ENCODE measurements around the gene ITSN1.
"Not testable (repeated sequence)": the region's sequence is repeated elsewhere in the genome, so short reads cannot be mapped to it uniquely, and the experiment has no call there.

The ITSN1 gene

DNA sequence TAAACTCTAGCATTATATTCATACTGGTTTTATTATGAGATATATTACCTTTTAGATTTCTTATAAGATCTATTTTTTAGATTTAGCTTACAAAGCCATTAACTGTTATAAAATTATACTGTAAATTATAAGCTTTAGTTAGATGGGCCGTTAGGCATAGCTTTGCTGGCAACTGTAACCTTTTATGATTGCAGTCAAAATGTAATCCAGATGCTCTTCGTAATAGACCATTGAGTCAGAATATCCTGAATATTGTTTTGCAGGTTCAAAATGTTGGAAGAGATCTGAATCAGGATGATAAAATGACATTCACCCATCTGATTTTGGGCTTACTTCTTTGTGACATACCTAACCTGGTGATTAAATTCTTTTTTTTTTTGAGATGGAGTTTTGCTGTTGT is 20.9 kb downstream of the ITSN1 start:
- H3K79me2 ChIP-seq (ENCODE audit: control insufficient read depth, insufficient read depth, low read length, unreplicated experiment), result peaks cover 81% of the 10 kb centered on the region
- no peak overlapping the region for H3K27ac ChIP-seq (ENCODE audit: low read depth, low read length)
- peaks cover 19% of the 10 kb centered on the region for H3K36me3 ChIP-seq (ENCODE audit: insufficient read depth, low read length)
- no peak overlapping the region for H2AFZ ChIP-seq (ENCODE audit: low read length, unreplicated experiment)
- H3K4me1 ChIP-seq (ENCODE audit: control insufficient read depth, insufficient read depth, low read length, unreplicated experiment), result peaks cover 20% of the 10 kb centered on the region
- no peaks in the 10 kb centered on the region for H3K27me3 ChIP-seq (ENCODE audit: insufficient read depth, low read length)
- no peak overlapping the region for H3K4me3 ChIP-seq (ENCODE audit: low read depth, low read length)

DNA sequence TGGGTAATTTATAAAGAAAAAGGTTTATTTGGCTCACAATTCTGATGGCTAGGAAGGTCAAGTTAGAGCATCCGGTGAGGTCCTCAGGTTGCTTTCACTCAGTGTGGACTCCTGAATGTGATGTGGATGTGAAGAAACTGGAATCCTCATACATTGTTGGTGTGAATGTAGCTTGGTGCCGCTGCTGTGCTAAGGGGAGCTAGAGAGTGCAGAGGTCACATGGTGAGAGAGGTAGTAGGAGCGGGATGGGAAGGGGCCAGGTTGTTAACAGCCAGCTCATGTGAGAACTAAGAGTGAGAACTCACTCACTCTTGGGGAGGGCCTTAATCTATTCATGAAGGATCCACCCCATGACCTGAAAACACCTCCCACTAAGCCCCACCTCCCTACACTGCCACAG is 21.8 kb downstream of the ITSN1 start:
- Histone ChIP-seq H3K36me3 (ENCODE audit: insufficient read depth, low read length) (peaks cover 14% of the 10 kb centered on the region), H3K4me3 (ENCODE audit: low read depth, low read length) (no peak overlapping the region), H3K27ac (ENCODE audit: low read depth, low read length) (no peak overlapping the region), H2AFZ (ENCODE audit: low read length, unreplicated experiment) (no peak overlapping the region), H3K27me3 (ENCODE audit: insufficient read depth, low read length) (no peaks in the 10 kb centered on the region), H3K4me1 (ENCODE audit: control insufficient read depth, insufficient read depth, low read length, unreplicated experiment) (peaks cover 24% of the 10 kb centered on the region), H3K79me2 (ENCODE audit: control insufficient read depth, insufficient read depth, low read length, unreplicated experiment) (peaks cover 79% of the 10 kb centered on the region)

DNA sequence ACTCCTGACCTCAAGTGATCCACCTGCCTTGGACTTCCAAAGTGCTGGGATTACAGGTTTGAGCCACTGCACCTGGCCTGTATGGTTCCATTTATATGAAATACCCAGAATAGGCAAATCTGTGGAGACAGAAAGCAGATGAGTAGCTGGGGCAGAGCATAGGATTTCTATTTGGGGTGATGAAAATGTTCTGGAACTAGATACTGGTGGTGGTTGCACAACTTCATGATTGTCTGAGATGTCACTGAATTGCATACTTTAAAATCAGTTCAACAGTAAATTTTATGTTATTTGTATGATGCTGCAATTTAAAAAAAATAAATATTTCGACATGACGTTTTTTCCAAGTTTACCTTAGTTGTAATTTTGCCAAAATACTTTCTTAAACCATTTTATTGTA is 23.9 kb downstream of the ITSN1 start:
- H3K27ac ChIP-seq (ENCODE audit: low read depth, low read length), result no peak overlapping the region
- H3K4me3 ChIP-seq (ENCODE audit: low read depth, low read length), result no peak overlapping the region
- H3K36me3 ChIP-seq (ENCODE audit: insufficient read depth, low read length), result peaks cover 2% of the 10 kb centered on the region; the same call in 1 of the 2 replicates
- no peaks in the 10 kb centered on the region for H3K27me3 ChIP-seq (ENCODE audit: insufficient read depth, low read length)
- no peak overlapping the region for H2AFZ ChIP-seq (ENCODE audit: low read length, unreplicated experiment)
- peaks cover 37% of the 10 kb centered on the region for H3K4me1 ChIP-seq (ENCODE audit: control insufficient read depth, insufficient read depth, low read length, unreplicated experiment)
- peaks cover 82% of the 10 kb centered on the region for H3K79me2 ChIP-seq (ENCODE audit: control insufficient read depth, insufficient read depth, low read length, unreplicated experiment)

DNA sequence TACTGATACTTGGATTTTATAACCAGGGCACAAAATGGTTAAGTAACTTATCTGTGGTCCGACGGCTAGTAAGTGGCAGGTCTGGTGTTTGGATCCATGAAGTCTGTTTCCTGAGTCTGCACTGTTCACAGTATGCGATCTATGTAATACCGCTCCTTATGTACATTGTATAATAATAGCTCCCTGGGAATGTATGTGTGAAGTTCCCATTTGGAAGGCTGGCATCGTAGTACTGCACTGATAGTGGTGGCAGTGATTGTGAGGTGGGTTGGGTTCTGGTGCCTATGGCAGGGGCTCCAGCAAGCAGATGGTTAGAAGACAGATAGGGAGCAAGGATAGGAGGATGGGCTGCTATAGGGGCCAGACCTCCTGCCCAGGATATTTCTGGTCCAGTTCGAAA is 25.3 kb downstream of the ITSN1 start:
- Histone ChIP-seq H3K4me3 (ENCODE audit: low read depth, low read length) (no peak overlapping the region), H3K27ac (ENCODE audit: low read depth, low read length) (no peak overlapping the region), H3K79me2 (ENCODE audit: control insufficient read depth, insufficient read depth, low read length, unreplicated experiment) (peaks cover 69% of the 10 kb centered on the region), H3K27me3 (ENCODE audit: insufficient read depth, low read length) (no peaks in the 10 kb centered on the region), H3K4me1 (ENCODE audit: control insufficient read depth, insufficient read depth, low read length, unreplicated experiment) (peaks cover 37% of the 10 kb centered on the region), H3K36me3 (ENCODE audit: insufficient read depth, low read length) (no peaks in the 10 kb centered on the region), H2AFZ (ENCODE audit: low read length, unreplicated experiment) (no peak overlapping the region)

DNA sequence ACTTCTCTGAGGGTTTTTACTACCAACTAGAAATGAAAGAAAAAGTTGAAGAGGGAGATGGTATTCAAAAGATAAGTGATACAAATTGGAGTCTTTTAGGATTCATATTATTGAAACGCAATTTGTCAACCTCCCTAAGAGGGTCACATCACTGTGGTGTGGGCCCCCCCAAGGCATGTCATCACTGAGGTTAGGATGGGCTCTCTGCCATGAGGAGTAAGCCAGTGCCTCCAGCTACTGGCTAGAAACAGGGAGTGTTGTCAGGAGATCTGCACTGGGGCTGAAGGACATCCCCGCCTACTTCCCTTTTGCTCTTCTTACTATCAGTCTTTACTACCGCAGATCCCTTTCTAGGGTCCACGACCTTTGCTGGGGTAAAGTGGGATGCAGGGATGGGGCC is 25.9 kb downstream of the ITSN1 start:
- Histone ChIP-seq H3K4me1 (ENCODE audit: control insufficient read depth, insufficient read depth, low read length, unreplicated experiment) (peaks cover 37% of the 10 kb centered on the region), H3K36me3 (ENCODE audit: insufficient read depth, low read length) (no peaks in the 10 kb centered on the region), H3K27me3 (ENCODE audit: insufficient read depth, low read length) (no peaks in the 10 kb centered on the region), H2AFZ (ENCODE audit: low read length, unreplicated experiment) (no peak overlapping the region), H3K4me3 (ENCODE audit: low read depth, low read length) (no peak overlapping the region), H3K79me2 (ENCODE audit: control insufficient read depth, insufficient read depth, low read length, unreplicated experiment) (peaks cover 71% of the 10 kb centered on the region), H3K27ac (ENCODE audit: low read depth, low read length) (no peak overlapping the region)

DNA sequence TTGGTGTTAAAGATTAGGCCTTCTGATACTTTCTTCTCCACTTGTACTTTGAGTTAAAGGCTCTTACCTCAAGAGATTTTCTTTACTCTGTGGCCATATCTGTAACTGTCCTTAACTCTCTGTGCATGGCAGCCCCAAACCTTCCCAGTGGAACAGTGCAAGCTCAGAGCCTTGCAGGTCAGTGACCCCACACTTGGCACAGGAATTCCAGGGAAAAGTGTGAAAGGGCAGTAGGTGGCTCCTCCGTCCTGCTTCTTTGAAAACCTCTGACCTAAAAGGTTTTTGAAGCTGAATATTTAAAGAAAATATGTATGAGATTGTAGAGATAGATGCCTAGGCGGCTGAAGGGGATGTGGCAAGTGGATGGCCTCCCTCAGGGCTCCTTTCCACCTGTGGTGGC is 26.3 kb downstream of the ITSN1 start:
- H3K79me2 ChIP-seq (ENCODE audit: control insufficient read depth, insufficient read depth, low read length, unreplicated experiment), result peaks cover 76% of the 10 kb centered on the region
- no peaks in the 10 kb centered on the region for H3K27me3 ChIP-seq (ENCODE audit: insufficient read depth, low read length)
- H3K36me3 ChIP-seq (ENCODE audit: insufficient read depth, low read length), result no peaks in the 10 kb centered on the region
- peaks cover 37% of the 10 kb centered on the region for H3K4me1 ChIP-seq (ENCODE audit: control insufficient read depth, insufficient read depth, low read length, unreplicated experiment)
- H3K4me3 ChIP-seq (ENCODE audit: low read depth, low read length), result no peak overlapping the region
- no peak overlapping the region for H3K27ac ChIP-seq (ENCODE audit: low read depth, low read length)
- H2AFZ ChIP-seq (ENCODE audit: low read length, unreplicated experiment), result no peak overlapping the region

DNA sequence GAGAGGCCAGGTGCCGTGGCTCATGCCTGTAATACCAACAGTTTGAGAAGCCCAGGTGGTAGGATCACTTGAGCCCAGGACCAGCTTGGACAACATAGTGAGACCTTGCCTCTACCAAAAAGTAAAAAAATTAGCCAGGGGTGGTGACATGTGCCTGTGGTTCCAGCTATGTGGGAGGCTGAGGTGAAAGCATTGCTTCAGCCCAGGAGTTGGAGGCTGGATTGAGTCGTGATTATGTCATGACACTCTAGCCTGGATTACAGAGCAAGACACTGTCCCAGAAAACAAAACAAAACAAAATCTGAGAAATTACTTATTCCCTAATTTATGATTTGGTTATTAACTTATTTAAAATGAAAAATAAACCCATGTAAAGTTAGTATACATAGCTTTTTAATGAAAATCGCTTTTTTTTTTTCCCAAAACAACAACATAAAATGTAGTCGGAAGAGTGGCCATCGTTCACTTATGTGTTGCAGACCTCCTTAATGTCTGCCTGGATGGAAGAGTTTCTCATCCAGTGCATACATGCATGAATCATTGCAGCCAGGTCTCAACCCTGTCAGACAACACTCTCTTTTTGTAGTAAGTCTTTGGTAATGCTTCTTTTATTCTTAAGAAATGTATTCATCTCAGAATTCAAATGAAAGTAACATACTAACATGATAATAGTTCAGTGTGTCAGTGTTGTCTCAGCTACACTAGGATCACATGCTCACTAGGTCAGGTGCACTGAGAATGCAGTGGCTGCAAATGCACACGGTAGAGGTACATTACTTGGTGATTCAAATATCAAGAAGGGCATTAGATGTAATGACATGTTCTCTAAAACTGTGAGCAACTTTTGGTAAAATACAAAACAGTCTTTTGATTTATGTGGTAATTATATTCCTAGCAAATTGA is 28.0 kb downstream of the ITSN1 start:
- Histone ChIP-seq H3K27ac (ENCODE audit: low read depth, low read length) (peak overlapping the region; percentile 8; the same call in 1 of the 2 replicates), H2AFZ (ENCODE audit: low read length, unreplicated experiment) (no peak overlapping the region), H3K79me2 (ENCODE audit: control insufficient read depth, insufficient read depth, low read length, unreplicated experiment) (peaks cover 75% of the 10 kb centered on the region), H3K4me1 (ENCODE audit: control insufficient read depth, insufficient read depth, low read length, unreplicated experiment) (peaks cover 37% of the 10 kb centered on the region), H3K36me3 (ENCODE audit: insufficient read depth, low read length) (no peaks in the 10 kb centered on the region), H3K4me3 (ENCODE audit: low read depth, low read length) (no peak overlapping the region), H3K27me3 (ENCODE audit: insufficient read depth, low read length) (no peaks in the 10 kb centered on the region)

DNA sequence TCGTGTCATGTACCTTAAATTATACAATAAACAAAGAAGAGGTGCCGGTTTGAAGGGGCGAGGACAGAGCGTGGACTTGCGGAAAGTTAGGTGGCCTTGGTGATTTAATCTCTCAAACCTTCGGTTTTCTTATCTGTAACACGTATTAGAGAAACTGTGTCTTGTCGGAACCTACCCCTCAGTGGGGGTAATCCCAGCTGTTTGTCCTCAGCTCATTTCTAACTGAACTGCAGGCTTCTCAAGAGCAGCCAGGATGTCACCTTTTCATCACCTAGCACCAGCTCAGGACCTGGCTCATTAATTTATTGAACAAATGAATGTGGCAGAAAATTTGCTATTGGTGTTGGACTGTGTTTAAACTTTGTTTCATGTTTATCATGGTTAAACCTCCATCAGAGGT is 31.2 kb downstream of the ITSN1 start:
- Histone ChIP-seq H3K79me2 (ENCODE audit: control insufficient read depth, insufficient read depth, low read length, unreplicated experiment) (peaks cover 60% of the 10 kb centered on the region), H3K27ac (ENCODE audit: low read depth, low read length) (no peak overlapping the region), H2AFZ (ENCODE audit: low read length, unreplicated experiment) (no peak overlapping the region), H3K4me3 (ENCODE audit: low read depth, low read length) (no peak overlapping the region), H3K27me3 (ENCODE audit: insufficient read depth, low read length) (no peaks in the 10 kb centered on the region), H3K36me3 (ENCODE audit: insufficient read depth, low read length) (no peaks in the 10 kb centered on the region), H3K4me1 (ENCODE audit: control insufficient read depth, insufficient read depth, low read length, unreplicated experiment) (peaks cover 14% of the 10 kb centered on the region)

DNA sequence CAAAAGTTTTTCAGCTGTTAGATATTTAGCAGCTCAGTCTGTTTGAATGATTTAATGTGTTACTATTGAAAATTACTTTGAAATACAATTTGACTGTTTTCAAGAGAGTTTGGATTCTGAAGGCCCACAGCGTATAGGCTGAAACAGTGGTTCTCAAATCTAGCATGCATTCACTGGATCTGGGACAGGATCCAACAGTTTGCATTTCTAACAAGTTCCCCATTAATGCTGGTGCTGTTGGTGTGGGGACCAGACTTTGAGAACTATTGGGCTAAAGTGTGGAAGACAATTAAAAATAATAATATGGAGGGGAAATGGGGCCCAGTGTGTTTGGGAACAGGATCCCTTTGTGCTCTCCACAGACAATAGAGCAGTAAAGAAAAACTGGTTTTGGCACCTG is 31.9 kb downstream of the ITSN1 start:
- H3K79me2 ChIP-seq (ENCODE audit: control insufficient read depth, insufficient read depth, low read length, unreplicated experiment), result peaks cover 57% of the 10 kb centered on the region

DNA sequence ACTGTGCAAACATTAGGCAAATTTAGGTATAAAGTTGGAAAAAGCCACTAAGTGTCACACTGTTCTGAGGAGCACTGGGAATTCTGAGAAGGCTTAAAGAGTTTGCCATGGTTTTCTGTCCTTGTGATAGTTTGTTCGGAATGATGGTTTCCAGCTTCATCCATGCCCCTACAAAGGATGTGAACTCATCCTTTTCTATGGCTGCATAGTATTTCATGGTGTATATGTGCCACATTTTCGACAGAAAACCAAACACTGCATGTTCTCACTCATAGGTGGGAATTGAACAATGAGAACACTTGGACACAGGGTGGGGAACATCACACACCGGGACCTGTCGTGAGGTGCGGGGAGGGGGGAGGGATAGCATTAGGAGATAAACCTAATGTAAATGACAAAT is 34.4 kb downstream of the ITSN1 start:
- not testable (repeated sequence) for H3K4me1 ChIP-seq (ENCODE audit: control insufficient read depth, insufficient read depth, low read length, unreplicated experiment); H3K36me3 ChIP-seq (ENCODE audit: insufficient read depth, low read length); H3K4me3 ChIP-seq (ENCODE audit: low read depth, low read length); H2AFZ ChIP-seq (ENCODE audit: low read length, unreplicated experiment); H3K27me3 ChIP-seq (ENCODE audit: insufficient read depth, low read length); H3K27ac ChIP-seq (ENCODE audit: low read depth, low read length)
- peaks cover 50% of the 10 kb centered on the region for H3K79me2 ChIP-seq (ENCODE audit: control insufficient read depth, insufficient read depth, low read length, unreplicated experiment)

More for the DNA sequence above, 31.9 kb downstream of the ITSN1 start:
- Histone ChIP-seq H3K27ac (ENCODE audit: low read depth, low read length) (no peak overlapping the region), H2AFZ (ENCODE audit: low read length, unreplicated experiment) (no peak overlapping the region), H3K27me3 (ENCODE audit: insufficient read depth, low read length) (no peaks in the 10 kb centered on the region), H3K36me3 (ENCODE audit: insufficient read depth, low read length) (no peaks in the 10 kb centered on the region), H3K4me3 (ENCODE audit: low read depth, low read length) (no peak overlapping the region), H3K4me1 (ENCODE audit: control insufficient read depth, insufficient read depth, low read length, unreplicated experiment) (peaks cover 15% of the 10 kb centered on the region)

DNA sequence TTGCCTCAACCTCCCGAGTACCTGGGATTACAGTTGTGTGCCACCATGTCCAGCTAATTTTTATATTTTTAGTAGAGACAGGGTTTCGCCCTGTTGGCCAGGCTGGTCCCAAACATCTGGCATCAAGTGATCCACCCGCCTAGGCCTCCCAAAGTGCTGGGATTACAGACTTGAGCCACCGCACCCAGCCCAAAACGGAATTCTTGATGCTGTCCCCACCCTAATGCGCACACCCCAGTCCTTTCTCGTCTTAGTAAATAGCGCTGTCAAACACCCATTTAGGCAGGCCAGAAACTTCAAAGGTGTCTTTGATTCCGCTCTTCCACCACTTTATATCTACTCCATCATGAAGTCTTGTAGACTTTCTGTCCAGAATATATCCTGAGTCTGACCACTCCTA is 35.1 kb downstream of the ITSN1 start:
- Histone ChIP-seq H3K4me1 (ENCODE audit: control insufficient read depth, insufficient read depth, low read length, unreplicated experiment) (peaks cover 4% of the 10 kb centered on the region), H3K36me3 (ENCODE audit: insufficient read depth, low read length) (no peaks in the 10 kb centered on the region), H2AFZ (ENCODE audit: low read length, unreplicated experiment) (no peak overlapping the region), H3K27me3 (ENCODE audit: insufficient read depth, low read length) (no peaks in the 10 kb centered on the region), H3K27ac (ENCODE audit: low read depth, low read length) (no peak overlapping the region), H3K79me2 (ENCODE audit: control insufficient read depth, insufficient read depth, low read length, unreplicated experiment) (peaks cover 53% of the 10 kb centered on the region), H3K4me3 (ENCODE audit: low read depth, low read length) (no peak overlapping the region)
